Stimulated activated CD4-positive, alpha-beta T cell treated with anti-CD3 and anti-CD28 coated beads, Interleukin-2, amount 100 ng/mL, for 24 hours (primary cell): ENCODE measurements around the gene PTPRN2.

ENCODE experiments used
- DNase-seq, 2 donors: peaks; one replicate each; pipeline ENCODE4 v3.0.0-alpha.2; 2020

Gene PTPRN2

DNA sequence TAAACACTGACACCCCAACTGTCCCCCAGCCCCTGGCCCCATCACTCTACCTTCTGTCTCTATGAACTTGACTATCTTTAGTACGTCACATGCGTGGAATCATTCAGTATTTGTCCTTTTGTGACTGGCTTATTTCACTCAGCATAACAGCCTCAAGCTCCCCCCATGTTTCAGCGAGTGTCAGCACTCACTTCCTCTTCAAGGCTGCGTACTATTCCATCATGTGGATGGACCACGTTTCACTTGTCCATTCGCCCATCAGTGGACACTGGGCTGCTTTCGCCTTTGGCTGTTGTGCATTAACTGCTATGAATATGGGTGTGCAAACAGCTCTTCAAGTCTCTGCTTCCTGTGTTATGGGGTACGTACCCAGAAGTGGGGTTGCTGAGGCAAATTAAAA, 100.7 kb downstream of the PTPRN2 start:
- no peak for DNase-seq

DNA sequence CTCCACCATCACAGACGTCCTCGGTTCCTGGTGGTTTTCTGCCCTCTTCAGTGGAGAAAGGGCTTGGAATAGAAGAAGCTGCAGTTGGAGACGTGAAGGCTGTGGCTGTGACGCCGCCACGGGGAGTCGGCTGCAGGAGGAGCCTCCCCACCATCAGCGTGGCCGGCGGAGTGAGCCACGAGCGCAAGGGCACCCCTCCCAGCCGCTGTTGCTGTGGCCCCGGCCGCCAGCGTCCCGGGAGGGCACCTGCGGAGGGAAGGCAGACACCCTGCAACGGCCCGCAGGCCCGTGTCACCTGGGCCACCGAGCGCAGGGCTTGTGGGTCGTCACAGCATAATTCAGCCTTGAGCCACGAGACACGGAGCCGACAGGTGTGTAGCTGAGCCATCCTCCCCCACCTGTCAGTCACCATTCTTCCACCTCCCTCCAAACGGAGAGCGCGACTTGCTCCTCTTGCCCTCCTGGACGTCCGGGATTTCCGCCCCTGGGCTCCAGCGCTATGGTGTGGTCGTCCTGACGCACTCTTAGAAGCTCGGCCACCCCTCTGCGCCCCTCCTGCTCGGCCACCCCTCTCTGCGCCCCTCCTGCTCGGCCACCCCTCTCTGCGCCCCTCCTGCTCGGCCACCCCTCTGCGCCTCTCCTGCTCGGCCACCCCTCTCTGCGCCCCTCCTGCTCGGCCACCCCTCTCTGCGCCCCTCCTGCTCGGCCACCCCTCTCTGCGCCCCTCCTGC, 102.7 kb downstream of the PTPRN2 start:
- no peak for DNase-seq

DNA sequence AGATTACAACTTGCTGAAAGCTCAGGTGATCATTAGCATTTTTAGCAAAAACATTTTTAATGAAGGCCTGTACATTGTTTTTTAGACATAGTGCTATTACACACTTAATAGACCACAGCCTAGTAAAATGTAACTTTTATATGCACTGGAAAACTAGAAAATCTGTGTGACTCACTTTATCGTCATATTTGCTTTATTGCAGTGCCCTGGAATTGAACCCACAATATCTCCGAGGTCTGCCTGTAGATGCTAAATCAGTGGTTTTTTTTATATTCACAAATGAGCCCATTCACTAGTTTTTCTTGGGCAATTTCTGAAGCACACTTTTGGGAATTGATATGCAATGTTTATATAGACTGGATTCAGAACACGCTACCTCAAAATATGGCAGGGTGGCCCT, 105.1 kb downstream of the PTPRN2 start:
- no peak for DNase-seq

DNA sequence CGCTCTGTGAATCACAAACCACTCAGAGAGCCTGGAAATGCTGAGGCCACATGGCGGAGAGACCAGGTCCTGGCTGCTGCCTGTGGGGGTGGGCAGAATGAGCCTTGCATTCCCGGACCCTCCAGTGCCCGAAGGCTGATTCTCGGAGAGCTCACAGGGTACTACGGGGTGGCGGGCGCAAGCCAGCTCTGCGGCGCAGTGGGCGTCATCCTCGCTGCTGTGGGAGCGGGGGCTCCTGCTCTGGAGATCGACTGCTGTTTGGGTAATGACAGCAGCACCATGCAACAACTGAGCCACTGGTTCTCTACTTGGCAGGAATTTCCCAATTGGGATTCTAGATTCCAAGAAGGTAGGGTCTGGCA, 108.0 kb downstream of the PTPRN2 start:
- DNase-seq = no peak

DNA sequence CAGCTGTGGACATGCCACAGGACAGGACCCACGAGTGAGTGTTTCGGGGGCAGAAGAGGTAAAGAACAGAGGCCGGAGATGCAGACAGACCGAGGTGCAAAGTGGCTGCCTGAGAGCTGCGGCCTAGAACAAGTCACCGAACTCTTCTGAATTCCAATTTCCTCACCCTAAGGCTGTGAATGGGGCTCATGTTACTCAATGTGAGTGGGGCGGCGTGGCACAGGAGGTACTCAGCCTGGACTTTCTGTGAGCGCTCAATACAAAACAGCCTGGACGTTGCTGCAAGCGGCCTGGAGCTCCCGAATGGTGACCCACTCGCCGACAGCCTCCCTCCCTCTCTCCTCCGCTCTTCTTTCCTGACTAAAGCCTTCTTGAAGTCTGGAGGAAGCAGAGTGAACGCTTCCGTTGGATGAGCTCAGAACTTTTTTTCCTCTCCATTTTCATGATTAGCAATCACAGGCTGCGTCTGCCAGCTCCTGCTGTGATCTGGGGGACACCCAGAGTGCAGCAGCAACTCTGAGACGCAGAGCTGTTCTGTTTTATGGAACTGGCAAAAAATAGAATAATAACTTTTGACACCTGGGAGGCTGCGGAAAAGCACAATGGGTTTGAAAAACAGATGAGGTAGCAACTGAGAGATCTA, 108.5 kb downstream of the PTPRN2 start:
- DNase-seq = no peak

DNA sequence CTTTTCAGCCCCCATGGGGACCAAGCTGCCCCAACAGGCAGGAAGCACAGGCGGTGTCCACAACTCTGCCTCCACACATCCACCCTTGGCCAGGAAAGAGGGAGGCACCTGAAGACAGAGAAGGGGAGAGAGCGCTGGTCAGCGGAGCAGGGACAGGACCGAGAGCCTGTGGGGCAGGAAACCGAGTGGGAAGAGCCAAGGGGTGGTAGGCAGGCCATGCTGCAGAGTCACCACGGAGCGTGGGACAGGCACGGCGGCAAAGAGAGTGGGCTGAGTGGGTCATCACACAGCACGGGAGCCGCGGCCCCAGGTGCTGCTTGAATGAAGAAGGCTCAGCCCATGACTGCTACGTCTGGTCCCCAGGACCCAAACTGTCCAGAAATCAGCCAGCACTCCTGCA, 109.8 kb downstream of the PTPRN2 start:
- DNase-seq = no peak

DNA sequence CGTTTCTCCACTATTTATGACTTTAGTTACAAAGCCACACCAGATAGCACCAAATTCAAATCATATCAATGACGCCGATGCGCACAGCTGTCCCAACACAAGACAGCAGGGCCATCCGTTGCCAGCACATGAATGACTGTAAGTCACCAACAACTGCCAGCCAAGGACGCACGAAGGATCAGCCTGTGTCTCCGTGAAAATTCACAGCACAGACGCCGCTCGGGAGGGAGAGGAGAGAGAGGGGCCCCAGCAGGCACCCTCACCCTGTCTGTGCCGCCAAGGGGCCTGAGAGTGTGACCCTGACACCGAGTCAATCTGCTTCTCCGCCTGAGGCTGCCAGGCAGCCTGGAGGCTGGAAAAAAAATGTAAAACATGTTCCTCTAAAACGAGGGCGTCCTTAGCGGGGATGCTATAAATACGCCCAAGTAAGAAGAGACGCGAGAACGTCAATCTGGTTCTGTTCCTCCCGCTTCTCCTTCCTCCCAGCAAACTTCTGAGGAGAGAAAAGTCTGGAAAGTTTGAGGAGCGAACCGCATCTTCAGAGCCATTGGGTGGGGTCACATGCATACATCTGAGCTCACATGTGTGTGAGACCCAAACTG, 111.2 kb downstream of the PTPRN2 start:
- no peak for DNase-seq

DNA sequence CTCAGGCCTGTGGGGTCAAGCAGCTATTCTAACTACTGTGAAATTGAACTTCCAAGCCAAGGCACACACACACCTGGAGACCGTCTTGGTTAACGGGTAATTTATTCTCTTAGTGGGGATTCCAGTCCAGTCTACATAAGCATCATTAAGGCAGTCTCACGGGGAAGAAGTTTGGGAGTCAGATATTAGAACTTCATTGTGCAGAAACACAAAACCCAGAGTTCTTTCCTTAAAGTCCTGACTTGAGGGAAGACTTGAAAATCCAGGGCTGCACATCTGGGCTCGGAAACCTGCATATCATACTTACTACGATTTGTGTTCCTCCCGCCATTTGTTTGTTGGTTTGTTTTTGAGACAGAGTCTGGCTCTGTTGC, 112.0 kb downstream of the PTPRN2 start:
- no peak for DNase-seq

DNA sequence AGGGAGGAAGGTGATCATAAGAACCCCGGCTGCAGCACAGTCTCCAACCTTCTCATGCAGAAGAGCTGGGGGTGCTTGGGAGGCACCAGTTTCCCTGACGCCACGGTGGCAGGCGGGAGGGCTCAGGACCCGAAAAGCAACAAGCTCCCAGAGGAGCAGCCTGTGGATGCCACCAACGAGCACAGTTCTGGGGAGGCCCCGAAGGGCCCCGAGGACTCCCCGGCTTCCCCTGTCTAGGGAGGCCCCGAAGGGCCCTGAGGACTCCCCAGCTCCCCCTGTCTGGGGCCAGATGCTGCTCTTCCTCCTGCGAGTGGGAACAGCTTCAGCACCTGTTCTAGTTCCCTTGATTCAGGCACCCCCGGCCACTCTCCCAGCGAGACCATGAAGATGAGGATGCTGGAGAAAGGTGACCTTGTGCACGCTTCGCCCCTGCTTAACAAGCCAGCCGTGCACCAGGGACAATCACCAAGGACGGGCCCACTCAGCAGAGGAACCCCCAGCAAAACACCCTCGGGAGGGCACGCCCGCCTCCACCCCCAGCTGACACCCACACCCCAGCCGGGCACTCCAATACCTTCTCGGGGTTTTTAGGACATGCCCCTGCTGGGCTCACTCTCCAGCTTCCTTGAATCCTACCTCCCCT, 112.5 kb downstream of the PTPRN2 start:
- no peak for DNase-seq

DNA sequence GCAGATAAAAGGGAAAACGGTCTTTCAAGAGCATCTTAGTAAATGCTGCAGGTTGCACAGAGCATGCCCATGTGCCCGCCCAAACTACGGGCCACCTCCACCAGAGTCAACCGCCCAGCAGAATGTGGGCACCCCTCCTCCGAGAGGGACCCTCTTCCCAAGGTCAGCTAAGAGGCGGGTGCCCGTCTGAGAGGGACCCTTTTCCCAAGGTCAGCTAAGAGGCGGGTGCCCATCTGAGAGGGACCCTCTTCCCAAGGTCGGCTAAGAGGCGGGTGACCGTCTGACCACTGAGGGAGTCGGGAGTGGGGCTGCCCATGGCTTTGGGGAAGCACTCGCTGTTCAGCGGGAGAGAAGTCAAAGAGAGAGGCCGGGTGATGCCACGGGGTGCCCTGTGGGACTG, 113.1 kb downstream of the PTPRN2 start:
- no peak for DNase-seq

DNA sequence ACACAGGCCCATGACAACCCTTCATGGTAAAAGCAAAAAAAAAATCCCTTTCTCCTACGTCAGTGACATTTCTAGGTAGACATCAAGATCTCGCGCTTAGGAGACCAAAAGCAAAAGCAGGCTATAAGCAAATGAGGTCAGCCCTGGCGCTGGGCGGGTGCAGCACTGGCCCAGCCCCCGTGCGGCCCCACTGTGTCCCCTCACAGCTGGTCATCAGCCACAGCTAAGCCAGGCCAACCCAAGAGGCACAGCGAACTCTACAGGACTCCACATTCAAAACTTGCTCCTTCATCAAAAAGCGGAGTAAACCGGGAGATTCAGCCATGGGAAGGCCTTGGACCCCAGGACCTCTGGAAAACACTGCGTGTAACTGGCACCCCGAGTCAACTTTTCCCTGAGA, 113.7 kb downstream of the PTPRN2 start:
- no peak for DNase-seq

DNA sequence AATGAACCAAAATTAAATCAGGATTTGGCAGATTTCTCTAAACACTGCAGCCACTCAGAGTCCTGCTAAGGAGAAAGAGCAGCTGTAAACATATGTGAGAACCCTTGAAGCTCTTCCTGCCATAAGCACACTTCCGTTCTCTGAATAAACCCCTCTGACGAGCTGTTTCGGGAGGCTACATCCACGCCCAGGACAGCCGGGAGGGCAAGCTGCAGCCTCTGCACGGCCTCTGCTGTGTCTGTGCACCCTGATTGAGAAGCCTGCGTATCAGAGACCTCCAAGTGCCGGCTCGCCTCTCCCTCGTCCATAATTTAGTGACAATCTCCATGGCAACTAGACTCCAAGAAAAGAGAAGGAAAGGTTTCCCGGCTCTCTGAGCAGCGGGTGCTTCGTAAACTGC, 114.4 kb downstream of the PTPRN2 start:
- no peak for DNase-seq

DNA sequence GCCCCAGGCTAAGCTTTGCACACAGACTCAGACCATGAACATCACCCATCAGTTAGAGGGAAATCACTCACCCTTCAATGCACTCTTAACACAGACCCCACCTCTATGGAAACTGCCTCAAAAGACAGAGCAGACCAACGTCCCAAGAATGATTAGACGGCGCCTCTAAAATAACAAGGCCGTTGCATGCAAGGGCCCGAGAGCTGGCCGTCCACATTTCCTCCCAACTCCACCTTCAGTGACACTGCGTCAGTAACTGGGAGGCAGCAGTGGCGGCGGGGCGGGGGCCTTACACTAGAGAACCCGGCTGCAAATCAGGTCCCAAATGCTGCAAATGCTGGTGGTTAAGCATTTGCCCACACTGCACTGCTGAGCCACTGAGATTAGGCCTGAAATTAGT, 115.0 kb downstream of the PTPRN2 start:
- no peak for DNase-seq

DNA sequence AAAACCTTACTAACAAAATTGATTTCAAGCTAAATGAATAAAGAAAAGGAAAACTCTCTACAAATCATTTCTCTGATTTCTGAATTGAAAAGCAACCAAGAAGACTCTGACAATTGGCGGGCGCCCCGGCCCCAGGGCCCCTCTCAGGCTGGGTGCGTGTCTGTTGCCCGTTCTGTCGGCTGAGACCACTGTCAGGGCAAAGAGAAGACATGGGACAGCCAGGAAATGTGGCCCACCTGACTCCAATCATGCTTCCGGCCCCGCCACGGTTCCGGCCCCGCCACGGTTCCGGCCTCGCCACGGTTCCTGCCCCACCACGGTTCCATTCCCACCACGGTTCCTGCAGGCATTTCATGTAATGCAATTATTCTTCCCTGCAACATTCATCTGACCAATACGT, 115.9 kb downstream of the PTPRN2 start:
- DNase-seq = no peak

DNA sequence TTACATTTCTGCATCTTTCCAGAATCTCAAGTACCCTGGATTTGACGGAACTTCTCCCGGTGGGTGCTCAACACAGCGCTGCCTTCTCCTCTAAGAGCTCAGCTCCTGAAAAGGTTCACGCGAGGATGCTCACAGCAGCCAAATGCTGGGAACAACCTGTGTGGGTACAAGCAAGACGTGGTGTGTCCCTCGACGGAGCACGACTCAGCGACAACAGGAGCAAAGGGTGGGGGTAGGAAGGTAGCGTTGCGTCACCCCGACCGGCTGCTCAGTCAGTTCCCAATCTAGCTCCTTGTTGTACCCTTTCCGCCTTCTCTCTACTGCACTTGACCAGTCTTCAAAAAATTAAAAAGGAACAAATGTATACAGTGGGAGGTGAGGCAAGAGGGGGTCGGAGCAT, 117.3 kb downstream of the PTPRN2 start:
- no peak for DNase-seq

DNA sequence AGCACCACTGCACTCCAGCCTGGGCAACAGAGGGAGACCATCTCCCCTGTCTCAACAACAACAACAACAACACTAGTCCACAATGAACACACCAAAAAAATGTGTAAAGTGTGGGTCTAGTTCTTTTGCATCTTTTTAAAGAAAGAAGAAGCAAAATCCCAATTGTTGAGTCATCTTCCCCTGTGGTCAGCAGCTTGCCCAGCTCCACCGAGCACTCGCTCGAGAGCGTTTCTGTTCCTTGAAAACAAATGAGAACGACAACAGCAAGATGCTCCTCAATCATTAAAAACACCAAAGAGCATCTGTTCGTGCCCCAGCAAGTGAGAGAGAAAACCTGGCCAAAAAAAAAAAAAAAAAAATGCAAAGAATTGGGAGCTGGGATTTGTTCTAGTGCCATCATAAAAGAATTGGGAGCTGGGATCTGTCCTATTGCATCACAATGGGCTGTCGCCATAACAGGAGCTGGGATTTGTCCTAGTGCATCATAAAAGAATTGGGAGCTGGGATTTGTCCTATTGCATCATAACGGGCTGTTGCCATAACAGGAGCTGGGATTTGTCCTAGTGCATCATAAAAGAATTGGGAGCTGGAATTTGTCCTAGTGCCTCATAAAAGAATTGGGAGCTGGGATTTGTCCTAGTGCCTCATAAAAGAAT, 118.1 kb downstream of the PTPRN2 start:
- no peak for DNase-seq

DNA sequence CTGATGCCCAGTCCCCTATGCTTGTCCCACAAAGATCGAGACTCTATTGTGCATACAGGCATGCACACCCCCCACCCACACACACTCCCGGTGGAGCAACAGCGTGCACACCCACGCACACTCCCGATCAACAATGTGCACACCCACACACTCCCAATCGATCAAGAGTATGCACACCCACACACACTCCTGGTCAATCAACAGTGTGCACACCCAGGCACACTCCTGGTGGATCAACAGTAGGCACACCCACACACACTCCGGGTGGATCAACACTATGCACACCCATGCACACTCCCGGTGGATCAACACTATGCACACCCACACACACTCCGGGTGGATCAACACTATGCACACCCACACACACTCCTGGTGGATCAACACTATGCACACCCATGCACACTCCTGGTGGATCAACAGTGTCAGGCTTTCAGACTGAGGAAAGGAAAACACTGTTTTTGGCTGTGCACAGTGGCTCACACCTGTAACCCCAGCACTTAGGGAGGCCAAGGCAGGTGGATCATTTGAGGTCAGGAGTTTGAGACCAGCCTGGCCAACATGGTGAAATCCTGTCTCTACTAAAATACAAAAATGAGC, 118.8 kb downstream of the PTPRN2 start:
- DNase-seq = no peak

DNA sequence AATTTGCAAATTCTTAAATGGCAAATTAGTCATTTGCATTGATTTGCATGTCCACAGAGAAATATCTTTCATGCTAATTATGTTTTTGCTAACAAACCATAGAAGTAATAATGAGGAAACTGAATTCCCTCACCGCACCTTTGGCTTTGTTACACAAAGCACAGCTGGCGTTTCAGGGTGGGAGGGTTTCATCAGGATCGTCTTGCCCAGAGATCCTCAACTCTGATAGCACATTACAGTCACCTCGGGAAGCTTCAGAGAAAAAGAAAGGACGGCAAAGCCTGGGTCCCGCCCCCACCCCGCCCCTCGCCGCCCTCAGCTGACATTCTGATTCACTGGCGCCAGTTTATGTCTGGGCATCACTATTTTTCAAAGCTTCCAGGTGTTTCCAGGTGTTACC, 119.4 kb downstream of the PTPRN2 start:
- DNase-seq = no peak

DNA sequence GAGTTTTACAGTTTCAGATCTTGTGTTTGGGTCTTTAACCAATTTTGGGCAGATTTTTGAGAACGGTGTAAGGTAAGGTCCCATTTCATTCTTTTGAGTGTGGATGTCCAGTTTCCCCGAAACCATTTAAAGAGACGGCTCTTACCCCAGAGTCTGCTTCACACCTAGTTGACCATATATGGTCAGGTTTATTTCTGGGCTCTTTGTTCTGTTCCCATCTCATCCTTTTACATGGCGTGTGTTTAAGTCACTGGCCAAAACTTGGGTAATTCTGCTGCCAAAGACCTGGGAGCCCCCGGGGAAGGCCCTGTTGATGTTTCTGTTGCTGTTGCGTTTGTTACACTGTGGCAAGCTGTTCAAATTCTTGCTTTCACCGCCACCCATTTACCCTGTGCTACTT, 120.1 kb downstream of the PTPRN2 start:
- DNase-seq = no peak

DNA sequence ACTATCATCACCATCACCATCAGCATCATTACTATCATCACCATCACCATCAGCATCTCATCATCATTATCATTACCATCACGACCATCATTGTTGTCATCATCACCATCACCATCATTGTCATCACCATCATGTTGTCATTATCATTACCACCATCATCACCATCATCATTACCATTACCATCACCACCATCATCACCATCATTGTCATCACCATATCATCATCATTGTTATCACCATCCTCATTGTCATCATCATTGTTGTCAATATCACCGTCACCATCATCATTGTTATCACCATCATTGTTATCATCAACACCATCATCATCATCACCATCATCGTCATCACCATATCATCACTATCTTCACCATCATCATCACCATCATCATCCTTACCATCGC, 124.3 kb downstream of the PTPRN2 start:
- DNase-seq = no peak

DNA sequence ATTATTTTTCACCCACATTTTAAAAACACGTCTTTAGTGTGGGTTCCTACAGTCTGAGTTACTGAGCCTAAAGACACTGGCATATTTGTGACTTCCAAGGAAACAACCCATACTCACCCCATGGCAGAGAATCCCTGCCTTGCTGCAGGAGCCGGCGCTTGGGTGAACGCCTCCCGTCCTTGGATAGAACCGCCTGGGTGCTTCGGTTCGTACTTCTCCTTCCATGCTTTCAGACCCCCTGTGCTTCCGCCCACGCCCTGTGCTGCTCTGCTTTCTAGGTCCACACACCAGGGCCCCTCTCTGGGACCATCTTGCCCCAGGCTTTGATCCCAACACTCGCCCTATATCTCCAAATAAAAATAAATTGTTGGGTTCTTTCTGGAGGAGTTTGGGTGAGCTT, 125.8 kb downstream of the PTPRN2 start:
- DNase-seq = no peak

DNA sequence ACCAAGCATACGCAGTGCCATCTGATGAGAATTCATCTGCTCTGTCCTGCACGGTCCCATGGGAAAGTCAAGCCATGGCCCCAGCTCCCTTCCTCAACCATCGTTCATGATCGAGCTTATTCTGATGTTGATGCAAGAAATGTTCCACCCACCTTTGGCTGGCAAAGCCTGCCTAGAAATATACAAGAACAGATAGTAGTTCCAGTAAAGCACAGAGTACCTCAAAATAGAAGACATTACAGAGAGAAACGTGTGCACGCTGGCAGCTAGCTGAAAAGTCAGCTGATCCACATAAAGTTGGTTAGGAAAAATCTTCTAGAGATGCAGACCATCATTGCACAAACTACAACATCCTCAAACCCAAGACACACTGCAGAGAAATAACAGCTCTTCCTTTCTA, 127.0 kb downstream of the PTPRN2 start:
- no peak for DNase-seq

DNA sequence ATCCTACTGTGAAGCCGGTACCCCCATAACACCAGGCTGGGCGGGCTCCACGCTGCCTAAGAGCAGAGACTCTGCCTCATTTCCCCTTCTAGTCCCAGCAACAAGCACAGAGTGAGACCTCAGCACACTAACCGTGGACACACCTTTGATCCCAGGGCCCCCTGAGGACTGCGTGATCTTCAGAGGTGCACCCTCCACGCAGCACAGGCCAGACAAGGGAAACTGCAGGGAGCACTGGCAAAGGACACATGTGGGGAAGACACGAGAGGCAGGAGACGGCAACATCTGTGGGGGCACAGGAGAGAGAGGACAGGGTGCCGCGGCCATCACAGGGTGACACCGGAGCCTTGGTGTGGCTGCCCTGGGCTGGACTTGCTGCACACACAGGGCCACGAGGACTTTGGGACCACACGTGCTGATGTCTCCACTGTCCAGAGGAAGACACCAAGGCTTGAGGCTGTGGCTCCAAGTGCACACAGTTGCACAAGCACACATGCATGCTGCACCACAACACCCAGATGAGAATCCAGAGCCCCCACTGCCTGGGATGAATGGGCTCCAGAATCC, 128.8 kb downstream of the PTPRN2 start:
- DNase-seq = no peak
